ENCODE data around the gene HINFP.
"Not testable (repeated sequence)": the region's sequence is repeated elsewhere in the genome, so short reads cannot be mapped to it uniquely, and the experiment has no call there.

Gene HINFP

GRCh38 chr11:119118946-119119345 lies 2.4 kb upstream of the HINFP start:
- DNase-seq: no peak

GRCh38 chr11:119120639-119121007 lies 757 bp upstream of the HINFP start:
- DNase-seq: no peak

- no peak for DNase-seq
These were observed 388 bp downstream of the HINFP start for GRCh38 chr11:119121811-119122124.

- no peak for DNase-seq
These were observed 4.4 kb downstream of the HINFP start for GRCh38 chr11:119125821-119126220.

GRCh38 chr11:119126675-119127268 lies 5.4 kb downstream of the HINFP start:
- DNase-seq: no peak

- DNase-seq: no peak
These were observed 9.3 kb downstream of the HINFP start for GRCh38 chr11:119130662-119131061.

GRCh38 chr11:119134389-119134978 lies 13.1 kb downstream of the HINFP start:
- DNase-seq: no peak

- not testable (repeated sequence) for DNase-seq
These were observed 17.9 kb downstream of the HINFP start for GRCh38 chr11:119139276-119139675.

GRCh38 chr11:119144825-119145486 lies 23.6 kb downstream of the HINFP start:
- peak; percentile 25 for DNase-seq

GRCh38 chr11:119145551-119145950 lies 24.2 kb downstream of the HINFP start:
- DNase-seq: no peak

- DNase-seq: no peak
These were observed 26.4 kb downstream of the HINFP start for GRCh38 chr11:119147604-119148333.

- DNase-seq: no peak
These were observed 27.3 kb downstream of the HINFP start for GRCh38 chr11:119148720-119149017.

GRCh38 chr11:119149018-119149785 lies 27.8 kb downstream of the HINFP start, which contains the start of gene ABCG4:
Gene ABCG4 (plus strand): TSS chr11:119149052. CDS start chr11:119149966, 914 bp downstream.
- peak; percentile 48 for DNase-seq

GRCh38 chr11:119149786-119150275 lies 28.5 kb downstream of the HINFP start:
- DNase-seq: no peak

- DNase-seq: no peak
These were observed 30.7 kb downstream of the HINFP start for GRCh38 chr11:119152043-119152442.

- DNase-seq: no peak
These were observed 31.2 kb downstream of the HINFP start for GRCh38 chr11:119152604-119153003.

- no peak for DNase-seq
These were observed 31.9 kb downstream of the HINFP start for GRCh38 chr11:119153049-119153818.

- no peak for DNase-seq
These were observed 32.8 kb downstream of the HINFP start for GRCh38 chr11:119154178-119154577.

- peak; percentile 24 for DNase-seq
These were observed 34.5 kb downstream of the HINFP start for GRCh38 chr11:119155733-119156492.

- no peak for DNase-seq
These were observed 35.1 kb downstream of the HINFP start for GRCh38 chr11:119156496-119156895.

GRCh38 chr11:119157063-119157462 lies 35.7 kb downstream of the HINFP start:
- DNase-seq: no peak
